GM10847 (cell line): ENCODE measurements around the gene PURA.

Source experiments
- POLR2A ChIP-seq: IDR thresholded peaks from 2 replicates; pipeline ENCODE4 v1.6.1; 2011; ENCODE audit not compliant: insufficient read length; ENCODE audit errors: extremely low read depth

The PURA gene

DNA sequence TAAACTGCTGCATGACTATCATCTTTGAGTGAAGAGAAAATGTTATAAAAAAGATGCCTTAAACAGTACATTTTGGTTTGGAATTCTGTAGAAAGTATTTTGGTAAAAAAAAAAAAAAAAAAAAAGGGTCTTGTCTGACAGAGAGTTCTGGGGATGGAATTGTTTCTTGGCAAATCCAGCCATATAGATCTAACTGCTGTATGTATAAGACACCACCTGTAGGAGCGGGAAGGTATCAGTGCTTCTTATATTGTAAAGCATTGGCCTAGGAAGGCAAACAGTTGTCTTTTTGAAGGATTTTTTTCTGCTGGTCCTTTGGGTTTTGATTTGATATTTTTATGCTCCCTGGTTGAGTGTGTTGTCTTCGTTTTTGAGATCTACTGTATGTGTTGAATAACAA lies 2.8 kb downstream of the PURA start:
- TF ChIP-seq POLR2A = no peak

GRCh38 chr5:140117523-140117922 lies 3.6 kb downstream of the PURA start:
- no peak for TF ChIP-seq POLR2A

DNA sequence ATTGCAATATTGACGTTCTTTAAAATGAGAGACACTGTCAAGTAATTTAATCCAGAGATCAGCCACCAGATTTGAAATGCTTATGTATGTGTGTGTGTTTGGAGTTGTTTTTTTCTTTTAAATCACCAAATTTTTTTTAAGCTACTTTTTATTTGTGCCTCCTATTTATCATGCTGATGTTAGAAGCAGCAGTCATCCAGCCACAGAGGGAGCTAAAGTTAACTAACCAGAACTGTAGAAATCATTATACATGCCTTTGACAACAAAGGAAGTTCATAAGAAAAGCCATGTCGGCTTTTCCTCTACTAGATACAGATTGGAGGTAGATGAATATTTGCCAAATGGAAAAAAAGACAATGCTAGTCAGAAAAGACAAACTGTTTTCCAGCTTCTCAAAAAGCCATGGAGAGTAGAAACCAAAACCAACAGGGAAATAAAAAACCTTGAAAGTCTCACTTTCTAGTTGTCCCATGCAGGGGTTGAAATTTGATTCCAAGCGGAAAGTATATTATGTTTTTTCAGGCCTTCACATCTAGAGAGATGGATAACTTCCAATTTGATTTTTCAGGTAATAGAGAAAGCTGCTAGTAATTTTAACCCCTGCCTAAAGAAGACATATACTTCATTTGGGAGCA lies 4.5 kb downstream of the PURA start:
- TF ChIP-seq POLR2A = no peak

DNA sequence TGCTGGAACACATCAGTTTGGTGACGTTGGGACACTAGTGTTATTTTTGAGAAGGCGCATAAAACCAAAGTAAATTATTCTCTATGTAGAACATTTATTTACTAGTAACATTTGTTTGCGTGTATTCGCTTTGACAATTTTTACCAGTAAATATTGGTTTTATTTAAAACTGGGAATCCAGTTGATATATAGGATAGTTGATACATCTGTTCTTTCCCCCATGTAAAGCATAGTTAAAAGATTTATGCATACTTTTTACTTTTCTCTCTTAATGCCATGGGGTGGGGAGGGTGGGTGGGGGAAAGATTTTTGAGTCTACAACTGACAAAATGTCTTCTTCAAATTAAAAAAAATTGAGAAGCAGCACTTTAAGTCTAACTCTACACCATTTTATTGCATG lies 11.7 kb downstream of the PURA start, which contains the start of gene IGIP:
TSS of gene IGIP (plus strand) at position 301 of the 400 bp plus-strand sequence. CDS start 2,540 bp downstream, outside the sequence.
- TF ChIP-seq POLR2A = no peak

DNA sequence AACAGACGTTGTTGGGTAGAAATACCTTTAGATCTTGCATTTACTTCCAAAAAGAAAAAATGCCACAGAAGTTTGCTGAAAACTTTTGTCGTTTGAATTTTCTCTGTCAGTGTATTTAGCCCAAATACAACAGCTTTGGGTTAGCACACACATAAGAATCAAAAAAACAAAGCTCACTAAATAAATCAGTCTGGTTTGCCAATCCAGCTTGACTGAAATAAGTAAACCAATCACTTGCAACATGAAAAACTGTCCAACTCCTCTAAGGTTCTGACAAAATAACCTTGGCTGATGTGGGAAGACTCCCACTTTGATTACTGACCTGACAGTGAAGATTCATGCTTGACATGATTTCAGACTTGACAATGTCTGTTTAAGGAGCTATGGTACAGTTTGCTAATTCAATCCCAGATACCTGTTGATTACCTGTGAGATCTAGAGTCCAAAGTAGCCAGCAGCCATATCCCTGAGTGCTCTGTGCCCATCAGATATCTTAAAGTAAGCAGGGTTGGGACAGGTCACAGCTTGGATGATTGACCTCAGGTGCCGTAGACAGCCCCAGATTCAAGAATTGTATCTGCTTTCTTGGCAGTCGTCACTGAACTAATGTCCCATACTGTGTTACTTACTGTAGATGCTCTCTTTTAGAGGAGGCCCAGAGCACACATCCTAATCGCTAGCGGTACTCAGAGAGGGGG lies 12.6 kb downstream of the PURA start:
- TF ChIP-seq POLR2A = no peak

DNA sequence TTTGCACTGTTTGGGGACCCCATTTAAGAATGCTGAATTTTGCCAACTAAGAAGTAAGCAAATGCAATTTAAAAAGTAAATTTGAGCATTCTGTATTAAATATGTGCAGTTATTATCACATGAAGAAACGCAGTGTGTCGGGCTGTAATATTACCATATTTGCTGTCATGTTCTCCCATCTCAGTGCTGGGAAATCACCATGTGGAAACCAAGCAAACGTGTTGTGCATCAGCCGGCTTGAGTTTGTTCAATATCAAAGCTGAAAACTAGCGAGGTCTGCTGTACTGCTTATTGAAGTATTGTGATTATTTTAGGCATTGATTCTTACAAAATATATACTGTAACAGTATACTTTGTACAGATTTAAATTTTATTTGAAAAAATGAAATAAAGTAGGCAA lies 14.5 kb downstream of the PURA start:
- no peak for TF ChIP-seq POLR2A

GRCh38 chr5:140130949-140131733 lies 17.2 kb downstream of the PURA start:
- TF ChIP-seq POLR2A = no peak

DNA sequence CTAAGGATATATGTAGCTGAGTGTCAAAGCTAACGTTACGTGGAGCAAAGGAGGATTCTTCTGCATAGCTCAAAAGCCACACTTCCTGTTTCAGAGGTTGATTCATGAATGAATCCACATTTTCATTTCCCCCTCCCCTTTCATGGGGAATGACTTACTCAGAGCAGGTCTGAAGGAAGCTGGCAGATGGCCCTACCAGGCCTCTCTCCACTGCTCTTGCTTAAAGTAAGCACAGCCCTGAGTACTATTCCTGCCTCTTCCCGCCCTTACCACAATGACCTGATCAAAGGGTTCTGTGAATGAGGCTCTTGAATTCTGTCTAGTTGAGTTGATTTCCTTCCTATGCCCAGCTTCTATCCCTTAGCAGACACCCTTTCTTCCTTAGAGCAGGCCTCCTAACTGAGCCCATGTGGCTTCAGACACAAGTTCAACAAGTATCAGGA lies 18.1 kb downstream of the PURA start:
- no peak for TF ChIP-seq POLR2A

DNA sequence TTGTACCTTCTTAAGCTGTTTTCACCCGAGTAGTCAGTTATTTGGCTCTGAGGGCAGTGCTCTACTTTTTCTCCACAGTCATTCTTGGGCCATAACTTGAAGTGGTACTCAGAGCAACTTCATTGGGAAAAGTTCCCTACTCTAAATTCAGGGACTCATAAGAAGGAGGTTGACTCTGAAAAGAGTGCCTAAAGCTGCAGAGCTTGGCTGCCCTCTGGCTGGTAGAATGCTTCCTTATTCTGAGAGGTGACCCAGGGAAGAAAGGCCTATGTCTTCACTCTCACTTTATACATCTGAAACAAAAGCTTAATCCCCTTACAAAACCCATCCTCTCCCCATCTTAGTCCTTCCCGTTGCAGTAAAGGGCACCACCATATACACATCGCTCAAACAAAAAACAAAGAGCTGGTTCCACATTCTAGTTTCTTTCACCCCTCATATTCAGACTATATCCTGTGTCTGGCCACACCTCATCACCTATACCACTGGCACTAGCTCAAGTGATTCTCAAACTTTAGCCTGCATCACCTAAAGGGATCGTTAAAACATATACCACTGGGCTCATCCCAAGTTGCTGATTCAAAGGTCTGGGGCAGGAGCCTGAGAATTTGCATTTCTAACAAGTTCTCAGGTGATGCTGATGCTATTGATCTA lies 19.7 kb downstream of the PURA start:
- TF ChIP-seq POLR2A = no peak

DNA sequence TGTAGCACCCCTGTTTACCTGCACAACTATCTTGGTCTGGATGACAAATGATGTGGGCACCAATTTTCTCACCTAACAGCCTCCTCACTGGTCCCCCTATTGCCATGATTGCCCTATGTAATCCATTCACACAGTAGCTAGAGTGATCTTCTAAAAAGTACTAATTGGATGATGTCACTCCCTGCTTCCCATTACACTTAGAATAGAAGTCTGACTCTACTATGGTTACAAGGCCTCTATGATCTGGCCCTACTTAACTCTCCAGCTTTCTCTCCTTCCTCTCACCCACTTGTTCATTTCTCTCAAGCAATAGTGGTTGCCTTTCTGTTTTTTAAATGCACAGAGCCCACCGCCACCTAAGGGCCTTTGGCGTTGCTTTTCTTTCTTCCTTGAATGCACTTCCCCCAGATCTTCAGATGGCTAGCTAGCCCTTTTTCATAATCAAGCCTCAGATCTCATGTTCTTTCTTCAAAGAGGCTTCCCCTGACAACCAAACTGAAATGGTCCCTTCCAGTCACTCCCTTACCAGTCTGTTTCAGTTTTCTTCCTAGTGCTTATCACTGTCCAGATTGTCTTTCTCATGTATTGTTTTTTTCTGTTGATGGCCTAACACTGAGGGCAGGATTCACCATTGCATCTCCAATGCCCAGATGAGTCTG lies 20.5 kb downstream of the PURA start:
- TF ChIP-seq POLR2A = no peak

GRCh38 chr5:140135127-140135526 lies 21.2 kb downstream of the PURA start:
- TF ChIP-seq POLR2A = no peak

- TF ChIP-seq POLR2A = no peak
Measured at GRCh38 chr5:140136624-140137023, 22.7 kb downstream of the PURA start.

DNA sequence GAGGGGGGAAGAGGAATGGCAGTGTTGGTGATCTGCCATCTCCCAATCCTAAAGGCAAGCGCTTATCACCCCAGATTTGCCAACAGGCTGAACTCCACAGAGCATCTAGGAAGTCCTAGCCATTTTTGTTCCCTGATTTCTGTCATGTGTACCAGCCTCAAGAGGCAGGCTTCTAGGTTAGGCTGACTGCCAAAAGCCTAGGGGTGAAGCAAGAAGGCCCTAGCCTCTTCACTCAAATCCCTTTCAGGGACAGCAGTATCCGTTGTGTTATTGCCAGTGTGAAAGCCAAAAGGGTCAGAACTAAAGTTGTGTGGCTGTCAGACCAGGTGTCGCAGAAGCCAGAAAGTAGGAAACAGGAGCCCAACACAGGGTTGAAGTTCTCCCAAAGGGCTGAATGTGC lies 26.5 kb downstream of the PURA start:
- TF ChIP-seq POLR2A = no peak

DNA sequence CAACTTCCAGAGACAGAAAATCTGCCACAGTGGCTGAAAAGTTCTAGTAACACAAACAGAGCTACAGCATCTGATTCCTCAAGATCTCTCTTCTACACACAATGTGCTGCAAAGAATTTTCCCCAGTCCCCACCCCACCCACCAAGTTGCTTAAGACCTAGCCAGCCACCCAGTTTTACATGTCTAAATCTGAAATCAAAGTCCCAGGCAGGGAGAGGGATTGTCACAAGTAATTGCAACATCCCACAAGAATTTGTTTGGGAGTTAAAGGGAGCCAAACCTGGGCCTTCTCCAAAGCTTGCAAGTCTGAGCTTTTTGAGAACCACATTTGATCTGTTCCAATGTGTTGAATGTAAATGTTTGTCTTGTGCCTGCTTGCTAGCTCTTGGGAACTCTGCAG lies 27.3 kb downstream of the PURA start:
- no peak for TF ChIP-seq POLR2A

- TF ChIP-seq POLR2A = no peak
Measured at GRCh38 chr5:140142246-140142645, 28.3 kb downstream of the PURA start.
